Renal cortical epithelial cell (primary cell): ENCODE measurements around the gene PDGFRA. TPM values are rescaled to one million over a fixed set of nuclear protein-coding genes. Genes with fewer than 3 reads are reported as not detected.
"Not testable (repeated sequence)": the region's sequence is repeated elsewhere in the genome, so short reads cannot be mapped to it uniquely, and the experiment has no call there.

Source experiments
- DNase-seq: peaks from one replicate; pipeline ENCODE4 v3.0.0-alpha.2; 2011; ENCODE audit warnings: low read depth
- total RNA-seq: library from RNA; depleted of rRNA; stranded (reverse); fragments of >200 nt; gene quantifications from 2 replicates; pipeline ENCODE4 v1.2.3, GENCODE V29; 2014

Gene PDGFRA
- total RNA-seq, 1 donor from 2014 or later: 0.20 TPM

- peak; percentile 29 for DNase-seq
Measured at GRCh38 chr4:54318904-54319303, 89.8 kb downstream of the PDGFRA start.

- no peak for DNase-seq
Measured at GRCh38 chr4:54320826-54321685, 92.0 kb downstream of the PDGFRA start.

- peak; percentile 58 for DNase-seq
Measured at GRCh38 chr4:54322818-54323417, 93.8 kb downstream of the PDGFRA start.

- DNase-seq: no peak
Measured at GRCh38 chr4:54330896-54331295, 101.8 kb downstream of the PDGFRA start.

GRCh38 chr4:54332542-54332941 is 103.4 kb downstream of the PDGFRA start:
- no peak for DNase-seq

GRCh38 chr4:54333657-54334056 is 104.6 kb downstream of the PDGFRA start:
- DNase-seq: no peak

- DNase-seq: not testable (repeated sequence)
Measured at GRCh38 chr4:54334769-54335168, 105.7 kb downstream of the PDGFRA start.

GRCh38 chr4:54337009-54337408 is 107.9 kb downstream of the PDGFRA start:
- no peak for DNase-seq

GRCh38 chr4:54342067-54342466 is 113.0 kb downstream of the PDGFRA start:
- DNase-seq: not testable (repeated sequence)

Other genes starting within 250 kb of the PDGFRA start
- 29.7 and 44.6 TPM in 2 replicates for gene CHIC2, start 164.7 kb upstream of the PDGFRA start, total RNA-seq
- not detected in 2 replicates for gene GSX2, start 129.1 kb upstream of the PDGFRA start, total RNA-seq